H1 (cell line): Measurements from ENCODE around the gene FCRL2. TPM values are rescaled to one million over a fixed set of nuclear protein-coding genes. Genes with fewer than 3 reads are reported as not detected.

ENCODE experiments used
- SP1 ChIP-seq: IDR thresholded peaks from 2 replicates; pipeline ENCODE4 v1.6.1; 2011; ENCODE audit warnings: low read depth, low read length
- polyA plus RNA-seq, 7 experiments: library from polyadenylated mRNA; depleted of rRNA in 3 of 7; stranded (reverse) in 5 of 7; unstranded in 2 of 7; fragments of >200 nt in 5 of 7; fragments of 200-250 nt in 2 of 7; gene quantifications; 1 replicate in 5 of 7; 2 replicates in 1 of 7; 4 replicates in 1 of 7; pipeline versions ENCODE4 v1.2.1 to v1.2.3, GENCODE V29; 2011 to 2013; ENCODE audit warnings: missing spikeins in 2 of 7, mixed read lengths in 2 of 7
- total RNA-seq: library from RNA; stranded (reverse); fragmentation: NEBNext Ultra II Directional; extraction: Animal tissue kit (Norgen Biotek cat#: 25700); gene quantifications from 2 replicates; pipeline ENCODE4 v1.2.1, GENCODE V29; 2021

Gene FCRL2
- total and polyA plus RNA-seq, 2 of the 8 experiments (the other 6 are each of a cell fraction or from before 2014, with no cell fraction given), result not detected

GRCh38 chr1:157771661-157772425 lies 5.1 kb downstream of the FCRL2 start (continued):
- no peak for TF ChIP-seq SP1
